ENCODE results near the gene NRL.

NRL gene

DNA sequence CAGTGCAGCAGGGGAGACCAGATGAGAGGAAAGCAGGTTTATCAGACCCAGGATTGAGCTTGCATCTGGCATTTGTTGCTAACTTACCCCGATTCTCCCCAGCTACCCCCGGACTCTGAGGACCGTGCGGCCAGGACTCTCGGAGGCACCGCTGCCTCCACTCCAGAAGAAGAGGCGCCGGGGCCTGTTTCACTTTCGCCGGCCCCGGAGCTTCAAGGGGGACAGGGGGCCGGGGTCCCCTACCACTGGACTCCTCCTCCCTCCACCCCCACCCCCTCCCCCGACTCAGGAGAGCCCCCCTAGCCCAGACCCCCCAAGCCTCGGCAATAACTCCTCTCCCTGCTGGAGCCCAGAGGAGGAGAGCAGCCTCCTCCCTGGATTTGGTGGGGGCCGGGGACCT is 49.9 kb downstream of the NRL start:
- H3K27me3 ChIP-seq (replicated peaks) = peaks cover 2% of the 10 kb centered on the region

DNA sequence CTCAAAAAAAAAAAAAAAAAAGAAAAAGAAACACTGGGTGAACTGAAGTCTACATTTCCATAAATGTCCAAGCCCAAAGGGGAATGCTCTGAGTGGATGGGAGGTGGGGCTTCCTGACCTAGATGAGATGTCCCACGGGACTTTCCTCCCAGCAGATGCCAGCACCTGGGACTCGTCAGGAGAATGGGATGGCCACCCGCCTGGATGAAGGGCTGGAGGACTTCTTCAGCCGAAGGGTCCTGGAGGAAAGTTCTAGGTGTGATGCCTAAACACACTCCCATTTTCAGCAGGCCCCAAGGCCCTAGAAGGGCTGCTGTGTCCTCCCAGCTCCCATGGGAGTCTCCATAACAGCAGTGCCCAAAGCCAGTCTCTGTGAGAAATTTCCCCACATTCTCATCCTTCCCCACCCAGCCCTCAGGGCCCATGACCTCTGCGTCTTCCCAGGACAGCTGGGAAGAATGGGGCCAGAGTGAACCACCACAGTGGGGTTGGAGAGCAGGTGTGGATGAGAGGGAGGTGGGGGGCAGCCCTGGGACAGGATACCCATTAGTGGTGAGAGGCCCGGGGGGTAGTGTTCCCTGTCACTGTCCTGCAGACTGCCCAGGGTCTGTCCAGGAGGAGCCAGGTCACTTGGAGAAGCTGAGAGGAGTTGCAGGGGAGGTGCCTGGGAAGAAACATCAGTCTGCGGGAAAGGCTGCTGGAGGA is 50.5 kb downstream of the NRL start:
- H3K27me3 ChIP-seq (replicated peaks) = no peaks in the 10 kb centered on the region
- TF ChIP-seq, protein P1, sequence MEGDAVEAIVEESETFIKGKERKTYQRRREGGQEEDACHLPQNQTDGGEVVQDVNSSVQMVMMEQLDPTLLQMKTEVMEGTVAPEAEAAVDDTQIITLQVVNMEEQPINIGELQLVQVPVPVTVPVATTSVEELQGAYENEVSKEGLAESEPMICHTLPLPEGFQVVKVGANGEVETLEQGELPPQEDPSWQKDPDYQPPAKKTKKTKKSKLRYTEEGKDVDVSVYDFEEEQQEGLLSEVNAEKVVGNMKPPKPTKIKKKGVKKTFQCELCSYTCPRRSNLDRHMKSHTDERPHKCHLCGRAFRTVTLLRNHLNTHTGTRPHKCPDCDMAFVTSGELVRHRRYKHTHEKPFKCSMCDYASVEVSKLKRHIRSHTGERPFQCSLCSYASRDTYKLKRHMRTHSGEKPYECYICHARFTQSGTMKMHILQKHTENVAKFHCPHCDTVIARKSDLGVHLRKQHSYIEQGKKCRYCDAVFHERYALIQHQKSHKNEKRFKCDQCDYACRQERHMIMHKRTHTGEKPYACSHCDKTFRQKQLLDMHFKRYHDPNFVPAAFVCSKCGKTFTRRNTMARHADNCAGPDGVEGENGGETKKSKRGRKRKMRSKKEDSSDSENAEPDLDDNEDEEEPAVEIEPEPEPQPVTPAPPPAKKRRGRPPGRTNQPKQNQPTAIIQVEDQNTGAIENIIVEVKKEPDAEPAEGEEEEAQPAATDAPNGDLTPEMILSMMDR (IDR thresholded peaks at IDR 0.05; ENCODE audit: low read depth, low read length, missing control alignments) = no peak
- DNase-seq = no peak
- in situ Hi-C loops (cut with HindIII; ENCODE audit: low pct_ligation_motif_present, low sequenced_read_pairs) = no loop called here
- no peak overlapping the region for H3K4me3 ChIP-seq (ENCODE audit: low read depth, low read length)
- H3K27ac ChIP-seq = no peak overlapping the region
- no peaks in the 10 kb centered on the region for H3K36me3 ChIP-seq (replicated peaks)

More for the DNA sequence above, 49.9 kb downstream of the NRL start:
- Histone ChIP-seq H3K27ac (no peak overlapping the region), H3K4me3 (ENCODE audit: low read depth, low read length) (no peak overlapping the region), H3K36me3 (replicated peaks) (no peaks in the 10 kb centered on the region)
- DNase-seq = no peak
- TF ChIP-seq, protein P1 (IDR thresholded peaks at IDR 0.05; ENCODE audit: low read depth, low read length, missing control alignments) = no peak
- in situ Hi-C loops (cut with HindIII; ENCODE audit: low pct_ligation_motif_present, low sequenced_read_pairs) = no loop called here

DNA sequence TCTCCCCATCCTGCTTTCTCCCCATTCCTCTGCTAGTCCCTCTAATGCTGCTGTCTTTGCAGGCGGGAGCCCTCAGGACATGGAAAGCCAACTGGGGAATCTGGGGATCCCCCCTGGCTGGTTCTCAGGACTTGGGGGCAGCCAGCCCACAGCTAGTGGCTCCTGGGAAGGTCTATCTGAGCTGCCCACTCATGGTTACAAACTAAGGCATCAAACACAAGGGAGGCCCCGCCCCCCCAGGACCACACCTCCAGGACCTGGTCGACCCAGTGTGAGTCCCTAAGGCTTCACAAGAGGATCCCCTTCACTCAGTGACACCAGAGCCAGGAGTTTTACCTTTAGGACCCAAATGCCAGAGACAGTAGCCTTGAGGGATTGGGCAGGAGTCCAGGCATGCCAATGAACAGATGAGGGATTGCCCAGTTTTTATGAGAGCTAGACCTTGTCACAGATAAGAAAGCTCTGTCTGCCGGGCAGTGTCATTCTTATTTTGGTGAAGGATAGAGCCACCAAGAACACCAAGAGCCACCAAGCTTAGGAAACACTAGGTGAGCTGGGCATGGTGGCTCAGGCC is 51.4 kb downstream of the NRL start:
- in situ Hi-C loops (cut with HindIII; ENCODE audit: low pct_ligation_motif_present, low sequenced_read_pairs) = no loop called here
- no peak for DNase-seq
- Histone ChIP-seq H3K27ac (no peak overlapping the region), H3K27me3 (replicated peaks) (no peaks in the 10 kb centered on the region), H3K36me3 (replicated peaks) (no peaks in the 10 kb centered on the region), H3K4me3 (ENCODE audit: low read depth, low read length) (no peak overlapping the region)
- TF ChIP-seq, protein P1 (IDR thresholded peaks at IDR 0.05; ENCODE audit: low read depth, low read length, missing control alignments) = no peak

DNA sequence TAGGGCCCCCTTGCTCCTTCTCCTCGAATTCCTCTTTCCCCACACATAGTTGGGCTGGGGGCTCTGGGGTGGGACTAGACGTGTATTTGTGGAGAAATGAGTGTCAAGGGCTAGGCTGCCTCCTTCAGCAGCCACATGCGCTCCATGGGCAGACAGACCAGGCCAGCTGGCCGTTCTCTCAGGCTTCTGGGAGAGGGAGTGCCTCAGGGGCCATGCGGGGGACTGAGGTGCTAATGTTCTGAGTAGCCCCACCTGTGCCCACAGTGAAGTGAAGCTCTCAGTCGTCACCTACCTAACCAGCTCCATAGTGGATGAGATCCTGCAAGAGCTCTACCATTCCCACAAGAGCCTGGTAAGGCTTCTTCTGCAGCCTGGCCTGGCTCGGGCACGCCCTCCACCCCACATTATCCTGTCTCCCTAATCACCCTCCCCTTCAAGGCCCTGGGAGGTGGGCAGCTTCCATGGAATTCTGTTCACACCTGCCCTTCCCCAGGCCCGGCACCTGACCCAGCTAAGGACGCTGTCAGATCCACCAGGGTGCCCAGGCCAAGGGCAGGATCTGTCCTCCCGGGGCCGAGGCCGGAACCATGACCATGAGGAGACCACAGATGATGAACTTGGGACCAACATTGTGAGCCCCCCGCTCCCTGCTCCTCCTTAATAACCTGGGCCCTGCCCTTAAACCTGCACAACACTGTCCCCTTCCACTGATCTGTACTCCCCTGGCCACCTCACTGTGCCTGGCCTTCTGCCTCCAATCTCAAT is 52.4 kb downstream of the NRL start:
- no peak overlapping the region for H3K4me3 ChIP-seq (ENCODE audit: low read depth, low read length)
- no peak for DNase-seq
- in situ Hi-C loops (cut with HindIII; ENCODE audit: low pct_ligation_motif_present, low sequenced_read_pairs) = no loop called here
- H3K27ac ChIP-seq = no peak overlapping the region
- H3K36me3 ChIP-seq (replicated peaks) = no peaks in the 10 kb centered on the region
- TF ChIP-seq, protein P1 (IDR thresholded peaks at IDR 0.05; ENCODE audit: low read depth, low read length, missing control alignments) = no peak
- no peaks in the 10 kb centered on the region for H3K27me3 ChIP-seq (replicated peaks)

DNA sequence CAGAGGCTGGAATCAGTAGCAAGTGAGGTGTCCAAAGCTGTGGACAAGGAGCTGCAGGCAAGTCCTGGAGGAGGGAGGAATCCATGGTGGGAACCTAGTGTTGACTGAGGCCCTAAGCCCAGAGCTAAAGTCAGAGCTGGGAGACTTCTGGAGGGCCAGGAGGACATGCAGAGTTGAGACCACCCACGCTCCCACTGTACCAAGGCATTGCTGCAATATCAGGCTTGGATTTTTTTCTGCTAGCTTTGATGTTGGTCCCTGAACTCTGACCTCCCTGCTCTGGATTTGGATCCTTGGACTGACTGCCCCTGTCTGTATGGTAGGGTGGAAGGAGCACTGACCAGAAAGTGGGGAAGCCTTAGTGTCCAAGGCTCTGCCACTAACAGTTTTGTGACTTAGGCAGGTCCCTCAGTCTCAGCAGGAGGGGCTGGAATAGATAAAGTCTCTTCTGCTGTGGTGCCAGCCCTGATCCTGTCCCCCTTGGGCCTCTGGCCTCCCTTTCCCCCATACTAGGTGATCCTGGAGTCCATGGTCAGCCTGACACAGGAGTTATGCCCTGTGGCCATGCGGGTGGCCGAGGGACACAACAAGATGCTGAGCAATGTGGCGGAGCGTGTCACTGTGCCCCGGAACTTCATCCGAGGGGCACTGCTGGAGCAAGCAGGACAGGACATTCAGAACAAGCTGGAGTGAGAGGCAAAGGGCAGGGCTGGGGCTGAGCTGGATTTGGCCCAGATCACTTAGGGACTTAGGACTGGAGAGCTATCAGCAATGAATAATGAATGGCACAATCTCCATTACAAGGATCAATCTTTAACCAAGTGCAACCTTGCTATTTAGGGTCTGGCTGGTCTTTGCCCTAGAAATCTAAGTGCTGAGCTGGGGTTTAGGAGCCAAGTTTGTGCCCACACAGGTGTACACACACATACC is 53.5 kb downstream of the NRL start:
- Histone ChIP-seq H3K4me3 (ENCODE audit: low read depth, low read length) (no peak overlapping the region), H3K36me3 (replicated peaks) (no peaks in the 10 kb centered on the region), H3K27ac (no peak overlapping the region), H3K27me3 (replicated peaks) (no peaks in the 10 kb centered on the region)
- TF ChIP-seq, protein P1 (IDR thresholded peaks at IDR 0.05; ENCODE audit: low read depth, low read length, missing control alignments) = no peak
- no peak for DNase-seq
- in situ Hi-C loops (cut with HindIII; ENCODE audit: low pct_ligation_motif_present, low sequenced_read_pairs) = no loop called here

Measured in brain microvascular endothelial cell (primary cell).